Endothelial cell of umbilical vein (primary cell): ENCODE data around the gene SLAMF8. TPM values are rescaled to one million over a fixed set of nuclear protein-coding genes. Genes with fewer than 3 reads are reported as not detected.

ENCODE experiments used
- BruUV-seq: library from RNA; stranded (reverse); fragments of 400-500 nt; replicated peaks from 2 replicates; lab custom pipeline; 2021; lab: Mats Ljungman, UMichigan
- CTCF ChIA-PET: fragments of 300-600, 350-600 bp; sonication (Branson Sonifier 250); formaldehyde crosslinking; loops from one replicate; lab custom pipeline; 2021; ENCODE audit warnings: antibody characterized with exemption, inconsistent platforms; lab: Charles Lee
- POLR2A ChIA-PET: fragments of 300-600, 350-600 bp; sonication (Branson Sonifier 250); formaldehyde crosslinking; loops from one replicate; lab custom pipeline; 2021; ENCODE audit warnings: antibody characterized with exemption, inconsistent platforms; lab: Charles Lee
- DNase-seq: peaks from one replicate; pipeline ENCODE4 v3.0.0-alpha.2; 2011; ENCODE audit warnings: low read depth, low spot score
- FAIRE-seq: peaks from 2 replicates; lab custom pipeline; 2011; peaks lifted over from hg19 to GRCh38; lab: Jason Lieb, UNC
- H2AFZ ChIP-seq: 2 replicates; pipeline ENCODE4 v1.6.0; 2012; ENCODE audit warnings: low read depth, low read length, control low read depth, inconsistent platforms
- H3K27ac ChIP-seq: 2 replicates; pipeline ENCODE4 v1.5.1; 2011; ENCODE audit warnings: low read depth, mild to moderate bottlenecking, control low read depth, low read length, moderate library complexity; ENCODE audit not compliant: insufficient read depth
- H3K27me3 ChIP-seq, 2 experiments: 2 replicates each; pipeline versions ENCODE4 v1.6.0 to v1.6.1; 2011; ENCODE audit warnings: low read length in 2 of 2, mixed read lengths in 1 of 2; ENCODE audit not compliant: control insufficient read depth in 2 of 2, insufficient read depth in 2 of 2
- H3K36me3 ChIP-seq, 2 experiments: 2 replicates in 1 of 2; 3 replicates in 1 of 2; pipeline ENCODE4 v1.5.1; 2011; ENCODE audit warnings: low read length in 2 of 2, mild to moderate bottlenecking in 1 of 2, moderate library complexity in 1 of 2; ENCODE audit not compliant: control insufficient read depth in 2 of 2, insufficient read depth in 2 of 2; ENCODE audit errors: extremely low read depth in 1 of 2
- H3K4me1 ChIP-seq: 3 replicates; pipeline ENCODE4 v1.5.1; 2011; ENCODE audit warnings: mild to moderate bottlenecking, low read length; ENCODE audit not compliant: control insufficient read depth, insufficient read depth; ENCODE audit errors: extremely low read depth
- H3K4me2 ChIP-seq: 2 replicates; pipeline ENCODE4 v1.6.1; 2011; ENCODE audit warnings: low read length, control low read depth, mixed read lengths; ENCODE audit not compliant: insufficient read depth
- H3K4me3 ChIP-seq, 3 experiments: fragments of 200-600 bp in 1 of 3; sonication (generic), shearing (Covaris generic) in 1 of 3; replicated peaks in 1 of 3; 2 replicates each; pipeline ENCODE4 v1.5.1; 2011 to 2016; ENCODE audit warnings: control low read depth in 3 of 3, low read length in 3 of 3, mild to moderate bottlenecking in 2 of 3, inconsistent platforms in 1 of 3, low read depth in 1 of 3, moderate library complexity in 1 of 3; ENCODE audit not compliant: insufficient read depth in 1 of 3
- H3K79me2 ChIP-seq: 2 replicates; pipeline ENCODE4 v1.6.0; 2012; ENCODE audit warnings: low read length, inconsistent platforms; ENCODE audit not compliant: control insufficient read depth, insufficient read depth
- H3K9ac ChIP-seq: replicated peaks from 2 replicates; pipeline ENCODE3; 2011; ENCODE audit warnings: low read length, control low read depth; ENCODE audit not compliant: insufficient read depth; ENCODE audit errors: extremely low read depth
- H3K9me1 ChIP-seq: replicated peaks from 3 replicates; pipeline ENCODE4 v1.6.0; 2011; ENCODE audit warnings: mild to moderate bottlenecking, low read length; ENCODE audit not compliant: control insufficient read depth, insufficient read depth; ENCODE audit errors: extremely low read depth
- H3K9me3 ChIP-seq: replicated peaks from 2 replicates; pipeline ENCODE4 v1.5.1; 2012; ENCODE audit warnings: low read length, inconsistent platforms; ENCODE audit not compliant: control insufficient read depth, insufficient read depth
- H4K20me1 ChIP-seq: replicated peaks from 2 replicates; pipeline ENCODE3; 2011; ENCODE audit warnings: mild to moderate bottlenecking, low read length; ENCODE audit not compliant: control insufficient read depth, insufficient read depth; ENCODE audit errors: extremely low read depth
- EZH2 ChIP-seq: IDR thresholded peaks from 2 replicates; pipeline ENCODE4 v1.6.1; 2012; ENCODE audit warnings: borderline replicate concordance, low read depth, mild to moderate bottlenecking, moderate library complexity, low read length, inconsistent platforms; ENCODE audit not compliant: severe bottlenecking
- FOS ChIP-seq: IDR thresholded peaks from 2 replicates; pipeline ENCODE4 v1.6.1; 2011; ENCODE audit warnings: mild to moderate bottlenecking, low read length, moderate library complexity, borderline replicate concordance; ENCODE audit not compliant: insufficient read depth
- GATA2 ChIP-seq: IDR thresholded peaks from 2 replicates; pipeline ENCODE4 v1.7.0; 2011; ENCODE audit warnings: low read depth, mild to moderate bottlenecking, moderate library complexity, mixed read lengths, low read length; ENCODE audit not compliant: insufficient read length, insufficient read depth
- JUN ChIP-seq: IDR thresholded peaks from 2 replicates; pipeline ENCODE4 v1.6.1; 2011; ENCODE audit warnings: borderline replicate concordance, low read depth; ENCODE audit not compliant: insufficient read length, insufficient read depth
- MYC ChIP-seq: IDR thresholded peaks from one replicate; pipeline ENCODE4 v1.6.1; 2011; ENCODE audit warnings: mild to moderate bottlenecking, low read depth, low read length
- POLR2A ChIP-seq: IDR thresholded peaks from 2 replicates; pipeline ENCODE4 v1.6.1; 2012; ENCODE audit warnings: low read depth, mild to moderate bottlenecking, control low read depth, low read length
- POLR2AphosphoS5 ChIP-seq: IDR thresholded peaks from 2 replicates; pipeline ENCODE4 v1.6.1; 2012; ENCODE audit warnings: low read depth, mild to moderate bottlenecking, control low read depth, low read length, moderate library complexity; ENCODE audit not compliant: insufficient read depth
- dilution Hi-C: fragments of 300-500 bp; cut with MboI; formaldehyde crosslinking; loops from one replicate; pipeline ENCODE4 v1.15.0; 2019; ENCODE audit warnings: low sequenced_read_pairs; ENCODE audit not compliant: extremely low pct_ligation_motif_present
- intact Hi-C: fragments of 100-400 bp; cut with micrococcal nuclease; formaldehyde crosslinking; loops from one replicate; pipeline ENCODE4 v1.10.0; 2022
- polyA plus RNA-seq, 4 experiments: library from polyadenylated mRNA; depleted of rRNA in 3 of 4; stranded (reverse) in 3 of 4; unstranded in 1 of 4; fragments of >200 nt; gene quantifications; 2 replicates each; pipeline versions ENCODE4 v1.2.1 to v1.2.3, GENCODE V29; 2011 to 2012; ENCODE audit warnings: missing spikeins in 1 of 4
- total RNA-seq: library from RNA; stranded (reverse); gene quantifications from 2 replicates; pipeline ENCODE4 v1.2.3, GENCODE V29; 2021
- TF ChIP-seq, protein P1 (sequence below): IDR thresholded peaks from 2 replicates; pipeline ENCODE4 v1.6.1; 2011; ENCODE audit not compliant: insufficient read depth, insufficient read length
- TF ChIP-seq, protein P2 (sequence below), 2 donors: IDR thresholded peaks; 1 replicate in 1 of 2; 2 replicates in 1 of 2; pipeline ENCODE4 v1.5.1; 2011; ENCODE audit warnings: low read length in 2 of 2, mild to moderate bottlenecking in 2 of 2, moderate library complexity in 2 of 2, control low read depth in 1 of 2, inconsistent platforms in 1 of 2, low read depth in 1 of 2; ENCODE audit not compliant: insufficient read depth in 1 of 2; ENCODE audit errors: extremely low read depth in 1 of 2

SLAMF8 gene
- total and polyA plus RNA-seq, 2 donors (not counting 3 experiments of a cell fraction or from before 2014, with no cell fraction given) = not detected

DNA sequence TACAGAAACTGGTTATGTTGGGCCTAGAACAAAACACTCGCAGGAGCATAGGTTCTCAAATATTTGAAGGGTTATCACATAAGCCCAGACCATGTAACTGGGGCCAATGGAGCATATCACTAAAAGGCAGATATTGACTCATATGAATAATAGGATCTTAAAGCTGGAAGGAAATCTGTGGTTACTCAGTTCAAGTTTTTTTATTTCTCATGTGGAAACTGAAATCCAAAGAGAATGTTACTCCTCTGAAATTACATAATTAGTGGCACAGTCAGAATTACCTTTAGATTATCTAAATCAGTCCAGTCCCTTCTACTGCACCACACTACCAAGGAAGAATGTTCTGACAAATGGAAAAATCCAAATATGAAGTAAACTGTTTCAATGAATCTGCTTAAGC is 12.0 kb downstream of the SLAMF8 start:
- Histone ChIP-seq H3K36me3 (no peaks in the 10 kb centered on the region), H3K79me2 (no peaks in the 10 kb centered on the region), H4K20me1 (no peaks in the 10 kb centered on the region), H3K27ac (no peak overlapping the region), H3K9ac (no peak overlapping the region), H3K4me2 (no peak overlapping the region), H2AFZ (no peak overlapping the region), H3K9me3 (no peaks in the 10 kb centered on the region), H3K27me3 (no peaks in the 10 kb centered on the region), H3K4me3 (no peak overlapping the region), H3K4me1 (no peaks in the 10 kb centered on the region), H3K9me1 (no peaks in the 10 kb centered on the region)
- intact Hi-C loops = no loop called here
- ChIA-PET CTCF (interaction anchor here (2.5 kb wide), 1 partner anchor 52 kb away, joined by 15 read pairs; no protein-coding TSS in a partner anchor), POLR2A (no interaction called here)
- BruUV-seq = no TSS peak
- dilution Hi-C loops = no loop called here
- FAIRE-seq (no peak), DNase-seq (no peak)
- TF ChIP-seq EZH2 = no peak

DNA sequence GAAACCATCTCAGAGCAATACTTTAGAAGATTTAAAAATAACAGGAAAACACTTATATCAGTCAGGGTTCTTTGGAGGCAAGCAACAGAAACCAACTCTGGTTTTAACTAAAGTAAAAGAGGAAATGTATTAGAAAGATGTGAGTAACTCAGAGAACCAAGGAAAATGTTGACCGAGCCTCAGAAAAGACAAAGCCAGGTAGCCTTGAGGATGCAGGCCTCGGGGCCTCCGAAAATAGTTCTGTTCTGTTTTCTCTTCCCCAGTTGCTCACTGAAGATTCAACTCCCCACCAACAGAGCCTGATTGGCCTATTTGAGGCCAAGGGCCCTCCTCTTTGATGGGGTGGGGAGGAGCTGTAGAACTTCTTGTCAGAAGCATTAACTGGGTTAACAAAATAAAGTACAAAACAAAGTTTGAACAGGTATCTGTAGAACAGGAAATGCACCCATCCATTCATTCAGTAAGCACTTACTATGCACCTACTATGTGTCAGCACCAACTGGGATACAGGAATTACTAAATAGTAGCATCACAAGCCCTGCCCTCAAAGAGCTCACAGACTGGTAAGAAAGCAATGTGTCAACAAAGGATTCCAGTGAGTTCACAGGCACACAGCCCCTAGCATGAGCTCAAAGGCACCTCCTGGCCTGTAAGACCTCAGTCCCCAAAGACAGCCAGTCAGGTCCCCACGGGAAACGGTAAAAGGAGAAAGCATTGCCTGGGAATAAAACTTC is 12.6 kb downstream of the SLAMF8 start:
- H2AFZ ChIP-seq = no peak overlapping the region
- dilution Hi-C loops (no loop called here), intact Hi-C loops (no loop called here)
- H4K20me1 ChIP-seq = no peaks in the 10 kb centered on the region
- no peak overlapping the region for H3K4me3 ChIP-seq
- no peak for FAIRE-seq
- CTCF ChIA-PET = interaction anchor here (0.8 to 3.7 kb wide), 4 partner anchors 15 to 169 kb away, joined by 3 to 25 read pairs (median 10); no protein-coding TSS in a partner anchor
- no peaks in the 10 kb centered on the region for H3K9me3 ChIP-seq
- no peak for TF ChIP-seq POLR2A
- no peak for TF ChIP-seq JUN
- TF ChIP-seq, protein P1, sequence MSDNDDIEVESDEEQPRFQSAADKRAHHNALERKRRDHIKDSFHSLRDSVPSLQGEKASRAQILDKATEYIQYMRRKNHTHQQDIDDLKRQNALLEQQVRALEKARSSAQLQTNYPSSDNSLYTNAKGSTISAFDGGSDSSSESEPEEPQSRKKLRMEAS = no peak
- TF ChIP-seq GATA2 = no peak
- TF ChIP-seq POLR2AphosphoS5 = no peak
- no peak for TF ChIP-seq FOS
- TF ChIP-seq, protein P2, sequence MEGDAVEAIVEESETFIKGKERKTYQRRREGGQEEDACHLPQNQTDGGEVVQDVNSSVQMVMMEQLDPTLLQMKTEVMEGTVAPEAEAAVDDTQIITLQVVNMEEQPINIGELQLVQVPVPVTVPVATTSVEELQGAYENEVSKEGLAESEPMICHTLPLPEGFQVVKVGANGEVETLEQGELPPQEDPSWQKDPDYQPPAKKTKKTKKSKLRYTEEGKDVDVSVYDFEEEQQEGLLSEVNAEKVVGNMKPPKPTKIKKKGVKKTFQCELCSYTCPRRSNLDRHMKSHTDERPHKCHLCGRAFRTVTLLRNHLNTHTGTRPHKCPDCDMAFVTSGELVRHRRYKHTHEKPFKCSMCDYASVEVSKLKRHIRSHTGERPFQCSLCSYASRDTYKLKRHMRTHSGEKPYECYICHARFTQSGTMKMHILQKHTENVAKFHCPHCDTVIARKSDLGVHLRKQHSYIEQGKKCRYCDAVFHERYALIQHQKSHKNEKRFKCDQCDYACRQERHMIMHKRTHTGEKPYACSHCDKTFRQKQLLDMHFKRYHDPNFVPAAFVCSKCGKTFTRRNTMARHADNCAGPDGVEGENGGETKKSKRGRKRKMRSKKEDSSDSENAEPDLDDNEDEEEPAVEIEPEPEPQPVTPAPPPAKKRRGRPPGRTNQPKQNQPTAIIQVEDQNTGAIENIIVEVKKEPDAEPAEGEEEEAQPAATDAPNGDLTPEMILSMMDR (IDR thresholded peaks at IDR 0.05; ENCODE audit: extremely low read depth in 1 of 2, insufficient read depth in 1 of 2, low read depth in 1 of 2, low read length in 2 of 2) = no peak
- TF ChIP-seq MYC = no peak
- no peak for TF ChIP-seq EZH2
- no peak overlapping the region for H3K4me2 ChIP-seq
- H3K36me3 ChIP-seq = no peaks in the 10 kb centered on the region
- BruUV-seq = no TSS peak
- no peak overlapping the region for H3K27ac ChIP-seq
- no peak overlapping the region for H3K9ac ChIP-seq
- no peaks in the 10 kb centered on the region for H3K27me3 ChIP-seq
- no peak for DNase-seq
- POLR2A ChIA-PET = no interaction called here
- no peaks in the 10 kb centered on the region for H3K79me2 ChIP-seq
- H3K4me1 ChIP-seq = no peaks in the 10 kb centered on the region
- no peaks in the 10 kb centered on the region for H3K9me1 ChIP-seq
